Measurements from ENCODE around the gene RIT2.

RIT2 gene

DNA sequence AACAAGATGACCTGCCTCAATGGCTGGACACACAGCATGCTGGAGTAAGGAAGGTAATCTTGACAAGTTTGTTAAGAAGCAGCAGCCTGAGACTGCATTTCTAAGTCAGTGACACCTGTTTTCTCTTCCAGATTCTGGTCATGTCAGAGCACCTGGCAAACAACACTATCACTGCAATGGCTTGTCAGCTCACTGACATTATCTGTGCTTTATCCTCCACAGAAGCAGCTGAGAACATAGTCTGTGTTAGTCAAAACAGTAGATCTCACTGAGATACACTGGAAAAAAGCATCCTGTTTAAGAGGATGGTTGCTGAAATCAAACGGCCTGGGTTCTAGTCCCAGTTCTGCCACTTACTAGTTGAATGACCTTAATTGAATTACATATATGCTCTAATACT is 355.2 kb downstream of the RIT2 start:
- Histone ChIP-seq H4K20me1 (ENCODE audit: insufficient read depth, low read length) (no peaks in the 10 kb centered on the region), H3K9me2 (ENCODE audit: low read depth, low read length) (no peaks in the 10 kb centered on the region), H3F3A (ENCODE audit: insufficient read depth, low read length) (no peaks in the 10 kb centered on the region), H3K9me3 (ENCODE audit: low read length) (no peaks in the 10 kb centered on the region), H3K9ac (ENCODE audit: low read length) (no peak overlapping the region), H3K27me3 (ENCODE audit: insufficient read depth, low read length) (no peaks in the 10 kb centered on the region), H3K27ac (ENCODE audit: low read depth, low read length, poor library complexity, severe bottlenecking) (no peak overlapping the region), H2AFZ (ENCODE audit: low read length) (no peak overlapping the region), H3K4me1 (ENCODE audit: insufficient read depth, low read length, severe bottlenecking) (no peaks in the 10 kb centered on the region), H3K36me3 (ENCODE audit: insufficient read depth, low read length) (no peaks in the 10 kb centered on the region), H3K4me2 (ENCODE audit: low read length) (no peak overlapping the region), H3K4me3 (ENCODE audit: low read depth, low read length, poor library complexity, severe bottlenecking) (no peak overlapping the region), H3K79me2 (ENCODE audit: insufficient read depth, low read length) (no peaks in the 10 kb centered on the region)
- TF ChIP-seq, protein P1, sequence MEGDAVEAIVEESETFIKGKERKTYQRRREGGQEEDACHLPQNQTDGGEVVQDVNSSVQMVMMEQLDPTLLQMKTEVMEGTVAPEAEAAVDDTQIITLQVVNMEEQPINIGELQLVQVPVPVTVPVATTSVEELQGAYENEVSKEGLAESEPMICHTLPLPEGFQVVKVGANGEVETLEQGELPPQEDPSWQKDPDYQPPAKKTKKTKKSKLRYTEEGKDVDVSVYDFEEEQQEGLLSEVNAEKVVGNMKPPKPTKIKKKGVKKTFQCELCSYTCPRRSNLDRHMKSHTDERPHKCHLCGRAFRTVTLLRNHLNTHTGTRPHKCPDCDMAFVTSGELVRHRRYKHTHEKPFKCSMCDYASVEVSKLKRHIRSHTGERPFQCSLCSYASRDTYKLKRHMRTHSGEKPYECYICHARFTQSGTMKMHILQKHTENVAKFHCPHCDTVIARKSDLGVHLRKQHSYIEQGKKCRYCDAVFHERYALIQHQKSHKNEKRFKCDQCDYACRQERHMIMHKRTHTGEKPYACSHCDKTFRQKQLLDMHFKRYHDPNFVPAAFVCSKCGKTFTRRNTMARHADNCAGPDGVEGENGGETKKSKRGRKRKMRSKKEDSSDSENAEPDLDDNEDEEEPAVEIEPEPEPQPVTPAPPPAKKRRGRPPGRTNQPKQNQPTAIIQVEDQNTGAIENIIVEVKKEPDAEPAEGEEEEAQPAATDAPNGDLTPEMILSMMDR (IDR thresholded peaks at IDR 0.05; ENCODE audit: low read length) = no peak
- TF ChIP-seq EZH2 (IDR thresholded peaks at IDR 0.05; ENCODE audit: borderline replicate concordance, low read length) = no peak

DNA sequence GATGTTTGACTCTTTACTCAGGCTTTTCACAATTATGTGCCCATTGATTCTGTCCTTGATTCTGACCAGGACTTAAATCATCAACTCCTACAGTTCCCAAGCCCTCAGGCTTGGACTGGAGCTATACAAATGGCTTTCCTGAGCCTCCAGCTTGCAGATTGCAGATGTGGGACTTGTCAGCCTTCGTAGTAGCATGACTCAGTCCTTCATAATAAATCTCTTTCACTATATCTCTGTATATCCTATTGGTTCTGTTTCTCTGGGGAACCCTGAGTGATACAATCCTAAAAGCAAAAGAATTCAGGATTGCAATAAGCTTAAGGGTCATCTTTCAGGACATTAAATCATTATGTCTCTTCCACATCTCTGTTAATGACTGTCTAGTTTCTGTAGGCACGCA is 356.6 kb downstream of the RIT2 start:
- Histone ChIP-seq H3K79me2 (ENCODE audit: insufficient read depth, low read length) (no peaks in the 10 kb centered on the region), H4K20me1 (ENCODE audit: insufficient read depth, low read length) (no peaks in the 10 kb centered on the region), H2AFZ (ENCODE audit: low read length) (no peak overlapping the region), H3K4me1 (ENCODE audit: insufficient read depth, low read length, severe bottlenecking) (no peaks in the 10 kb centered on the region), H3K4me3 (ENCODE audit: low read depth, low read length, poor library complexity, severe bottlenecking) (no peak overlapping the region), H3K36me3 (ENCODE audit: insufficient read depth, low read length) (no peaks in the 10 kb centered on the region), H3K27me3 (ENCODE audit: insufficient read depth, low read length) (no peaks in the 10 kb centered on the region), H3K9me3 (ENCODE audit: low read length) (no peaks in the 10 kb centered on the region), H3K4me2 (ENCODE audit: low read length) (no peak overlapping the region), H3K27ac (ENCODE audit: low read depth, low read length, poor library complexity, severe bottlenecking) (no peak overlapping the region), H3F3A (ENCODE audit: insufficient read depth, low read length) (no peaks in the 10 kb centered on the region), H3K9ac (ENCODE audit: low read length) (no peak overlapping the region), H3K9me2 (ENCODE audit: low read depth, low read length) (no peaks in the 10 kb centered on the region)
- TF ChIP-seq, protein P1 (IDR thresholded peaks at IDR 0.05; ENCODE audit: low read length) = no peak

DNA sequence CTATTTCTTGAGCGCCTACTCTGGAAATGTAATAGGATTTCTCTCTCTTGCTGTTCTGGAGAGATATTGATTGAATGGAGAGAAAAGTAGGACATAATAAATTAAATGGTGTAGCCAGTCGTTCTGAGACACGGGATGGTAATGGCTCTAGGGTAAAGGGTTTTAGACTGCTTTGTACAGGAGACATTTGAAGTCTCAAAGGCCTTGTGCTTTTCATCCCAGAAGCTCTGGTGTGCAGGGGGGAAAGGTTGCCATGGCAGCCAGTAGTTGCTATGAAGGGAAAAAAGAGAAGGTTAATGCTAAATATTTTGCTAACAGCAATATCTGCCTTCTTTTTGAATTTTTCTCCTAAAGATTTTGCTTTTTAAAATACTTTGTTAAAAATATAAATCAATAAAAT is 359.3 kb downstream of the RIT2 start:
- no peaks in the 10 kb centered on the region for H4K20me1 ChIP-seq (ENCODE audit: insufficient read depth, low read length)
- no peak overlapping the region for H3K27ac ChIP-seq (ENCODE audit: low read depth, low read length, poor library complexity, severe bottlenecking)
- H3K4me1 ChIP-seq (ENCODE audit: insufficient read depth, low read length, severe bottlenecking) = no peaks in the 10 kb centered on the region
- no peaks in the 10 kb centered on the region for H3K36me3 ChIP-seq (ENCODE audit: insufficient read depth, low read length)
- H3K27me3 ChIP-seq (ENCODE audit: insufficient read depth, low read length) = no peaks in the 10 kb centered on the region
- H3K79me2 ChIP-seq (ENCODE audit: insufficient read depth, low read length) = no peaks in the 10 kb centered on the region
- H2AFZ ChIP-seq (ENCODE audit: low read length) = no peak overlapping the region
- H3K9me3 ChIP-seq (ENCODE audit: low read length) = no peaks in the 10 kb centered on the region
- no peaks in the 10 kb centered on the region for H3F3A ChIP-seq (ENCODE audit: insufficient read depth, low read length)
- no peak for TF ChIP-seq EZH2 (IDR thresholded peaks at IDR 0.05; ENCODE audit: borderline replicate concordance, low read length)
- TF ChIP-seq, protein P1 (IDR thresholded peaks at IDR 0.05; ENCODE audit: low read length) = no peak
- H3K9ac ChIP-seq (ENCODE audit: low read length) = no peak overlapping the region
- H3K4me2 ChIP-seq (ENCODE audit: low read length) = no peak overlapping the region
- no peak overlapping the region for H3K4me3 ChIP-seq (ENCODE audit: low read depth, low read length, poor library complexity, severe bottlenecking)
- no peaks in the 10 kb centered on the region for H3K9me2 ChIP-seq (ENCODE audit: low read depth, low read length)

Data from OCI-LY1 (cell line).